Measurements from ENCODE around the gene PFDN5.

Gene PFDN5

DNA sequence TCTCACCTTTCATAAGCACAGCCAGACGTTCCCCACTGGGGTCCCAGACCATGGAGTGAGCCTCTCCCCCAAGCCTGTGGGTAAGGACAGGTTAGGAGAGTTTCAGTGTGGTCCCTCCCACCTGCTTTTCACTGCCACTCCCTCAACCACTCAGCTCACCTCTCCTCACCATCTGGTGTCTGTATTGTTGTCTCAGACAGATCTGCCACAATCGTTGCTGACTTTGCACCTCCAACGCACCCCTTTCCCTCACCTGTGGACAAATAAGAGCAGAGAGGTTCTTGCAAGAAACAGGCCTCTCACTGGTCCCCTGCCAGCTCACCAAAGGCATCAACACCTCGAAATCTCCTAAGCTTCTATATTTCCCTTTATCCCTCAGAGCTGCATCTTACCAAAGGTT lies 12.9 kb downstream of the PFDN5 start:
- DNase-seq (ENCODE audit: low read depth, low spot score) = no peak
- Histone ChIP-seq H3K27ac (no peak overlapping the region), H3K4me3 (no peak overlapping the region), H3K9me3 (ENCODE audit: low read depth, low read length) (no peaks in the 10 kb centered on the region), H3K9ac (ENCODE audit: insufficient read length) (no peak overlapping the region), H3K36me3 (ENCODE audit: insufficient read depth, low read length) (peaks cover 46% of the 10 kb centered on the region)
- TF ChIP-seq POLR2AphosphoS5 (IDR thresholded peaks at IDR 0.05; ENCODE audit: borderline replicate concordance, low read depth, low read length) (no peak; the same call in 1 of the 2 replicates), FOXP2 (optimal IDR thresholded peaks at IDR 0.05; ENCODE audit: control extremely low read depth, extremely low read length, insufficient read depth) (no peak), EZH2 (IDR thresholded peaks at IDR 0.05) (no peak)

DNA sequence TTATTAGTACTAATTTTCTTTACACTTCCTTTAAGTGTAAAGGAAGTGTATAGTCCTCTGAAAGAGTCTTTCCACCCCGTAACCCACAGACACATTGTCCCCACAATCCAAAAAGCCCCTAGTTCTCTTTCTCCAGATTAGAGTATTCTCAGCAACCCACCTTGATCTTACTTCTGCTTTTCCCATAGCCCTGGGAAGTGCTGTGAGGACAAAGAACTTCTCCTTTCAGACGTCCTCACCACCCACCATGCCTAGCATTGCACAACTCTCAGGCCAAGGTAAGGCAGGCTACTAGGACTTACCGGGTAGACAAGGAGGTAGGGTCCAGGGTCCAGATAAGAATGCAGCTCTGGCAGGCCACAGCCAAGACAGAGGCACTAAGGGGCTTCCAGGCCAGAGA lies 18.7 kb downstream of the PFDN5 start:
- Histone ChIP-seq H3K9ac (ENCODE audit: insufficient read length) (no peak overlapping the region), H3K27ac (no peak overlapping the region), H3K36me3 (ENCODE audit: insufficient read depth, low read length) (peaks cover 38% of the 10 kb centered on the region), H3K9me3 (ENCODE audit: low read depth, low read length) (no peaks in the 10 kb centered on the region), H3K4me3 (no peak overlapping the region)
- DNase-seq (ENCODE audit: low read depth, low spot score) = no peak
- TF ChIP-seq EZH2 (IDR thresholded peaks at IDR 0.05) (no peak), POLR2AphosphoS5 (IDR thresholded peaks at IDR 0.05; ENCODE audit: borderline replicate concordance, low read depth, low read length) (no peak), FOXP2 (optimal IDR thresholded peaks at IDR 0.05; ENCODE audit: control extremely low read depth, extremely low read length, insufficient read depth) (no peak)

DNA sequence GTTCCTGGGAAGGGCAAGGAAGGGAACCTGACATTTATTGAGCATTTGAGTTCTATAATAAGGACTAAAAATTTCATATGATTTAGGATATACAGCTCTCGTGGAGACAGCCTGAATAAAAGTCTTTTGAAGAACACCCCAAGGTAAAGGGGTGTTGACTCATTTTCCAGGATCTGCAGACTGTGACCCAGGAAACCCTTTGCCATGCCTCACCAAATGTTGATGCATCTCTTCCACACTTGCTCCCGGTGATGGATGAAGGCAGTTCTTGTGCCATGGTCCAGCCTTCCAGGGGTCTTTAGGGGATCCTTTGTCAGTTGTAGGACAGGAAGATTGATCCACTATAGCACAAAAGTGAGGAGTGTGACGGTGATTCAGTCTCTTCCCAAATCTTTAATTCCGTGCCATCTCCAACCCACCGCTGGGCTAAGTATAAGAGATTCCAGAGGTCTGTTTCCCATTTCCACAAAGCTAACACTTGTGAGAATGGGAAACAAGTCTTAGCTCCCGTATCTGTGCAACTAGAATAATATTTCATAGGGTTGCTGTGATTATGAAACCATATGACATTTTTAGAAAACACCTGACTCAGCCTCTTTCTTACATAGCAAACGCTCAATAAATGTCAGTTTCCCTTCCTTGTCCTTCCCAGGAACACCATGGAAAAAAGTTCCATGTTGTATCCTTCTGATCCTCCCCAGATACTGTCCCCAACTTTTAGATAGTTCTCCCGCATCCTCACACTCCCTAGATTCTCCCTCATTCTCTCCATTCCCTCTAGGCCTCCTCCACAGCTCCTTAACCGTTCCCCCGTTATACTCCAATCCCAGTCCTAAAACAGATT lies 25.2 kb downstream of the PFDN5 start:
- peak overlapping the region; percentile 99 for H3K9ac ChIP-seq (ENCODE audit: insufficient read length)
- H3K4me3 ChIP-seq = peak overlapping the region; percentile 100
- peak overlapping the region; percentile 98 for H3K27ac ChIP-seq
- no peak for DNase-seq (ENCODE audit: low read depth, low spot score)
- TF ChIP-seq EZH2 (IDR thresholded peaks at IDR 0.05) (no peak), FOXP2 (optimal IDR thresholded peaks at IDR 0.05; ENCODE audit: control extremely low read depth, extremely low read length, insufficient read depth) (no peak), POLR2AphosphoS5 (IDR thresholded peaks at IDR 0.05; ENCODE audit: borderline replicate concordance, low read depth, low read length) (no peak)
- peaks cover 27% of the 10 kb centered on the region for H3K36me3 ChIP-seq (ENCODE audit: insufficient read depth, low read length)
- no peaks in the 10 kb centered on the region for H3K9me3 ChIP-seq (ENCODE audit: low read depth, low read length)

DNA sequence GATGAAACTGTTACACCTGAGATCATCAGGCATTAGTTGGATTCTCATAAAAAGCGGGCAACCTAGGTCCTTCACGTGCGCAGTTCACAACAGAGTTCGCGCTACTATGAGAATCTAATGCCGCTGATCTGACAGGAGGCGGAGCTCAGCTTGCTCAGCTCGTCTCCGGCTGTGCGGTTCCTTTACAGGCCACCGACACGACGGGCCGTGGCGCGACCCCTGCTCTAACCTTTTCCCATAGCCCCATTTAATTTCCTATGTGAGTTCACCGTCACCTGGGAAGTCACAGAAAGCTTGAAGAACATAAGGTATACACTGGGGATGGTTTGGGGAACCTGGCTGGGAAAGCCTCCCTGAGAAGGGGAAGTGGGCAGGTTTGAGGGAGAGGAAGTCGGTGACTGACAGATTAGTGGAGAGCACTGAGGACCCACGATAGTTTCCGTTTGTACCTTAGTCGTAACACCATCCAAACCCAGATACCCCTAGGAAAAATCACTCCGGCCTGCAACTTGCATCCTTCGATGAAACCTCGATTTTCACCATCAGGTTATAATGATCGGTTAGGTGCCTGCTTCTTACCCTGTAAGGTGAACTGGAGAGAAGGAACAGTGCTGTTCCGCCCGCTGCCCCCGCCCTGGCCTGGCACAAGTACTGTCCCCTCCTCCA lies 28.9 kb downstream of the PFDN5 start:
- Histone ChIP-seq H3K9ac (ENCODE audit: insufficient read length) (peak overlapping the region; percentile 57), H3K9me3 (ENCODE audit: low read depth, low read length) (no peaks in the 10 kb centered on the region), H3K27ac (no peak overlapping the region), H3K4me3 (no peak overlapping the region), H3K36me3 (ENCODE audit: insufficient read depth, low read length) (peaks cover 7% of the 10 kb centered on the region; the same call in 1 of the 2 replicates)
- TF ChIP-seq POLR2AphosphoS5 (IDR thresholded peaks at IDR 0.05; ENCODE audit: borderline replicate concordance, low read depth, low read length) (no peak), FOXP2 (optimal IDR thresholded peaks at IDR 0.05; ENCODE audit: control extremely low read depth, extremely low read length, insufficient read depth) (no peak), EZH2 (IDR thresholded peaks at IDR 0.05) (no peak)
- no peak for DNase-seq (ENCODE audit: low read depth, low spot score)

DNA sequence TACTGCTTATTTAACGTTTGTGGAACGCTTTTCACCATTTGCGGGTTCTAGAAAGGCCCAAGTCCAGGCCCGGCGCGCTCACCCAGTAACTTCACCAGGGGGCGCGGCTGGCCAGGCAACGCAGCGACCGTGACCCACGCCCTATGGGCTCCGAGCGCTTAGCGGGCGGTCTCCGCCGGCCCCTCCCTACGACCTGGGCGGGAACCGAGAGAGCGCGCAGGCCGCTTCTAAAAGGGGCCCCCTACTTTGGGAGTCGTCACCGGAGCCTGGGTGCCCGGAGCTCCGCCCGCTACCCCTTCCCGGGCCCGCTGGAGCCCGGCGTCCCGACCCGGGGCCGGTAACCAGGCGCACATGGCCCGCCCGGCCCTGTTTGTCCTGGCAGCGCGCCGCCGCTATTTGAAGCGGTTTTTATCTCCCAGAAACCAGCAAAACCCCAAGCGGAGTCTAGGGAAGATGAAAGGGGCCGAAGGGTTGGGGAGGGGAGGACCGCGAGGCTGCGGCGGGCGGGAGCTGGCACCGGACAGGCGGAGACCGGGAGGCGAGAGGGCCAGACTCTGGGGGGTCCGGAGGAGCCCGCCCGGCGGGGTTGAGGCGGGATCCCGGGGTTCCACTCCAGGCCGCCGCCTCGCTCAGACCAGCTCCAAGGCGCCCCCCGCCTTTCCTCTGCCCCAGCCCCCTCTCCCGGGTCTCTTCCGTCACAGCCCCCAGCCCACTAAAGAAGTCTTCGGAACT lies 29.6 kb downstream of the PFDN5 start:
- H3K36me3 ChIP-seq (ENCODE audit: insufficient read depth, low read length) = peaks cover 4% of the 10 kb centered on the region; the same call in 1 of the 2 replicates
- H3K9ac ChIP-seq (ENCODE audit: insufficient read length) = peak overlapping the region; percentile 57
- H3K9me3 ChIP-seq (ENCODE audit: low read depth, low read length) = no peaks in the 10 kb centered on the region
- H3K27ac ChIP-seq = peak overlapping the region; percentile 31; the same call in 1 of the 2 replicates
- DNase-seq (ENCODE audit: low read depth, low spot score) = no peak
- H3K4me3 ChIP-seq = peak overlapping the region; percentile 28; the same call in 1 of the 2 replicates
- peak; percentile 80 for TF ChIP-seq POLR2AphosphoS5 (IDR thresholded peaks at IDR 0.05; ENCODE audit: borderline replicate concordance, low read depth, low read length)
- no peak for TF ChIP-seq EZH2 (IDR thresholded peaks at IDR 0.05)

DNA sequence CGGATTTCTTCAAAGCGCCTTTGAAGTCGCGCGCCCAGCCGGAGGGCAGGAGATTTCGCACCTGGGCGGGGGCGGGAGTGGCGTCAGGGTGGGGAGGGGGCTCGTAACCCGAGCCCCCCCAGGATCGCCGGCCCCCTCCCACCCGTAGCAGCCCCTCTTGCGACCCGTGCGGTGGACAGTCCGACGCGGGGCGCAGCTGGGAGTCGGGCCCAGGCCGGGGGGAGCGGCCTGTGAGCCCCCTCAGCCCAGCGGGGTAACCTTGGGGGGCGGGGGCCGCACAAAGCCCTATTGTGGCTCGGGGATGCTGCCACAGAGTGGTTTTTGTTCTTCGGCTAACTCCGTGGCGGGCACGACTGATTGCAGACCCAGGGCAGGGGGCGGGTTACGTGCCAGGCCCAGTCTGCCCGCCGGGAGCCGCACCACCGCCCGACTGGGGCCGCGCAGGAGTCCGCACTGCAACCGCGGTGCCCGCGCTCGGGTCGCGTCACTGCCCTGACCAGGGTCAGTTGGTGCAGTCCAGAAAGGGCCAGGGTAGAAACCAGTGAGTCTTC lies 30.2 kb downstream of the PFDN5 start:
- no peaks in the 10 kb centered on the region for H3K9me3 ChIP-seq (ENCODE audit: low read depth, low read length)
- H3K36me3 ChIP-seq (ENCODE audit: insufficient read depth, low read length) = no peaks in the 10 kb centered on the region
- no peak overlapping the region for H3K4me3 ChIP-seq
- TF ChIP-seq EZH2 (IDR thresholded peaks at IDR 0.05) = no peak
- no peak for TF ChIP-seq FOXP2 (optimal IDR thresholded peaks at IDR 0.05; ENCODE audit: control extremely low read depth, extremely low read length, insufficient read depth)
- TF ChIP-seq POLR2AphosphoS5 (IDR thresholded peaks at IDR 0.05; ENCODE audit: borderline replicate concordance, low read depth, low read length) = no peak
- H3K27ac ChIP-seq = no peak overlapping the region
- DNase-seq (ENCODE audit: low read depth, low spot score) = no peak
- H3K9ac ChIP-seq (ENCODE audit: insufficient read length) = no peak overlapping the region

DNA sequence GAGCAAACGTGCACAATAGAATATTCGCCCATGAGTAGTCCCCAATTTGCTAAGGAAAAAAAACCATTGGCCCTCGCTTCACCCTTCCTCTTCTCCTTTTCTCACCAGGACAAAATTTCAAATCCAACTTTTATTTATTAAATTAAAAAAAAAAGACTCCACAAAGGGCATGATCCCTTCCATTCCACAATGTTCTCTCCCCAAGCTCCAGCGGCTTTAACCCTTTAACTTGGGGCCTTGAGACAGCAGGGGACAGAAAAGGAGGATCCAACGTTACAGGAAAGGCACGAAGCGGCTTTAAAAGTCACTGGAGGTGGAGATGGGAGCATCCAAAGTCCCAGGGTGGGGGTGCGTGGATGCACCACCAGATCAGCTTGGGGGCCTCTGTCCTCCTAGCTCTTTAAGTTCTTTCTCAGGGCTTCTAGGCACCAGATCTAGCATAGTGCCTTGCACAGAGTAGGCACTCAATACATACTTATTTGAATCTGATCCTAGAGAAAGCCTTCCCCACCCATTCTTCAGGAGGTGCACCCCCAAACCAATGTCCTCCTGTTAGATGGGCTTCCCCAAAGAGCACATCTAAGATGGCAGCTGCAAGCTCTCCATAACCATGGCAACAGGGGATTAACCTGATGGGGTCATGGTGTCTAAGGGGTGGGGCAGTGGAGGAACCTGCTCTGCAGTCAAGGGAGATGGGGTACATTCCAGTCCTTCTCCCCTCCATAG lies 31.3 kb downstream of the PFDN5 start:
- H3K27ac ChIP-seq = no peak overlapping the region
- no peak overlapping the region for H3K4me3 ChIP-seq
- H3K36me3 ChIP-seq (ENCODE audit: insufficient read depth, low read length) = no peaks in the 10 kb centered on the region
- no peaks in the 10 kb centered on the region for H3K9me3 ChIP-seq (ENCODE audit: low read depth, low read length)
- no peak overlapping the region for H3K9ac ChIP-seq (ENCODE audit: insufficient read length)
- DNase-seq (ENCODE audit: low read depth, low spot score) = no peak
- TF ChIP-seq POLR2AphosphoS5 (IDR thresholded peaks at IDR 0.05; ENCODE audit: borderline replicate concordance, low read depth, low read length) (no peak), EZH2 (IDR thresholded peaks at IDR 0.05) (no peak), FOXP2 (optimal IDR thresholded peaks at IDR 0.05; ENCODE audit: control extremely low read depth, extremely low read length, insufficient read depth) (no peak)
